Kidney epithelial cell (primary cell): ENCODE results near the gene FBXO3. TPM values are rescaled to one million over a fixed set of nuclear protein-coding genes. Genes with fewer than 3 reads are reported as not detected.

ENCODE experiments used
- DNase-seq: peaks from one replicate; pipeline ENCODE4 v3.0.0-alpha.2; 2010; ENCODE audit warnings: low read depth
- H3K27me3 ChIP-seq: 2 replicates; pipeline ENCODE4 v1.6.0; 2011; ENCODE audit warnings: low read length; ENCODE audit not compliant: control insufficient read depth, insufficient read depth
- H3K36me3 ChIP-seq: 2 replicates; pipeline ENCODE4 v1.5.1; 2011; ENCODE audit warnings: low read length; ENCODE audit not compliant: control insufficient read depth, insufficient read depth
- H3K4me3 ChIP-seq: 2 replicates; pipeline ENCODE4 v1.5.1; 2011; ENCODE audit warnings: low read depth, mild to moderate bottlenecking, control low read depth, low read length
- CTCF ChIP-seq: IDR thresholded peaks from 2 replicates; pipeline ENCODE4 v1.5.1; 2011; ENCODE audit warnings: mild to moderate bottlenecking, moderate library complexity, low read length, control low read depth, inconsistent platforms; ENCODE audit not compliant: insufficient read depth, poor library complexity, severe bottlenecking
- total RNA-seq: library from RNA; depleted of rRNA; stranded (reverse); fragments of >200 nt; gene quantifications from 2 replicates; pipeline ENCODE4 v1.2.3, GENCODE V29; 2015

Gene FBXO3
- total RNA-seq, 1 donor from 2014 or later = 34.6 TPM

GRCh38 chr11:33701302-33702230, 72.8 kb downstream of the FBXO3 start:
- no peak for DNase-seq
- TF ChIP-seq CTCF = no peak
- Histone ChIP-seq H3K27me3 (no peaks in the 10 kb centered on the region), H3K36me3 (no peaks in the 10 kb centered on the region), H3K4me3 (peak overlapping the region; percentile 15)

- Histone ChIP-seq H3K36me3 (no peaks in the 10 kb centered on the region), H3K4me3 (peak within 1 kb of the TSS; percentile 50), H3K27me3 (no peaks in the 10 kb centered on the region)
- DNase-seq = no peak
- TF ChIP-seq CTCF = no peak
Measured at GRCh38 chr11:33700502-33701271, 73.6 kb downstream of the FBXO3 start, which contains the start of gene C11orf91. TSS of gene C11orf91 (minus strand) at chr11:33700826. CDS start at chr11:33700740, 86 bp downstream.

GRCh38 chr11:33700063-33700501, 74.2 kb downstream of the FBXO3 start:
- Histone ChIP-seq H3K36me3 (no peaks in the 10 kb centered on the region), H3K4me3 (peak overlapping the region; percentile 50), H3K27me3 (no peaks in the 10 kb centered on the region)
- no peak for TF ChIP-seq CTCF
- DNase-seq = no peak

- no peak for DNase-seq
- Histone ChIP-seq H3K27me3 (no peaks in the 10 kb centered on the region), H3K4me3 (no peak overlapping the region), H3K36me3 (no peaks in the 10 kb centered on the region)
- no peak for TF ChIP-seq CTCF
Measured at GRCh38 chr11:33699515-33700062, 74.7 kb downstream of the FBXO3 start.

- Histone ChIP-seq H3K36me3 (no peaks in the 10 kb centered on the region), H3K4me3 (no peak overlapping the region), H3K27me3 (no peaks in the 10 kb centered on the region)
- DNase-seq = no peak
- no peak for TF ChIP-seq CTCF
Measured at GRCh38 chr11:33698921-33699320, 75.4 kb downstream of the FBXO3 start.
